AML-193 (cell line): ENCODE data around the gene KIF4A.
"Not testable (repeated sequence)": the region's sequence is repeated elsewhere in the genome, so short reads cannot be mapped to it uniquely, and the experiment has no call there.

Experiments used
- DNase-seq, 2 experiments: peaks; one replicate each; lab custom pipeline; 2025; lab: John Stamatoyannopoulos, UW

Gene KIF4A, protein sequence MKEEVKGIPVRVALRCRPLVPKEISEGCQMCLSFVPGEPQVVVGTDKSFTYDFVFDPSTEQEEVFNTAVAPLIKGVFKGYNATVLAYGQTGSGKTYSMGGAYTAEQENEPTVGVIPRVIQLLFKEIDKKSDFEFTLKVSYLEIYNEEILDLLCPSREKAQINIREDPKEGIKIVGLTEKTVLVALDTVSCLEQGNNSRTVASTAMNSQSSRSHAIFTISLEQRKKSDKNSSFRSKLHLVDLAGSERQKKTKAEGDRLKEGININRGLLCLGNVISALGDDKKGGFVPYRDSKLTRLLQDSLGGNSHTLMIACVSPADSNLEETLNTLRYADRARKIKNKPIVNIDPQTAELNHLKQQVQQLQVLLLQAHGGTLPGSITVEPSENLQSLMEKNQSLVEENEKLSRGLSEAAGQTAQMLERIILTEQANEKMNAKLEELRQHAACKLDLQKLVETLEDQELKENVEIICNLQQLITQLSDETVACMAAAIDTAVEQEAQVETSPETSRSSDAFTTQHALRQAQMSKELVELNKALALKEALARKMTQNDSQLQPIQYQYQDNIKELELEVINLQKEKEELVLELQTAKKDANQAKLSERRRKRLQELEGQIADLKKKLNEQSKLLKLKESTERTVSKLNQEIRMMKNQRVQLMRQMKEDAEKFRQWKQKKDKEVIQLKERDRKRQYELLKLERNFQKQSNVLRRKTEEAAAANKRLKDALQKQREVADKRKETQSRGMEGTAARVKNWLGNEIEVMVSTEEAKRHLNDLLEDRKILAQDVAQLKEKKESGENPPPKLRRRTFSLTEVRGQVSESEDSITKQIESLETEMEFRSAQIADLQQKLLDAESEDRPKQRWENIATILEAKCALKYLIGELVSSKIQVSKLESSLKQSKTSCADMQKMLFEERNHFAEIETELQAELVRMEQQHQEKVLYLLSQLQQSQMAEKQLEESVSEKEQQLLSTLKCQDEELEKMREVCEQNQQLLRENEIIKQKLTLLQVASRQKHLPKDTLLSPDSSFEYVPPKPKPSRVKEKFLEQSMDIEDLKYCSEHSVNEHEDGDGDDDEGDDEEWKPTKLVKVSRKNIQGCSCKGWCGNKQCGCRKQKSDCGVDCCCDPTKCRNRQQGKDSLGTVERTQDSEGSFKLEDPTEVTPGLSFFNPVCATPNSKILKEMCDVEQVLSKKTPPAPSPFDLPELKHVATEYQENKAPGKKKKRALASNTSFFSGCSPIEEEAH

DNA sequence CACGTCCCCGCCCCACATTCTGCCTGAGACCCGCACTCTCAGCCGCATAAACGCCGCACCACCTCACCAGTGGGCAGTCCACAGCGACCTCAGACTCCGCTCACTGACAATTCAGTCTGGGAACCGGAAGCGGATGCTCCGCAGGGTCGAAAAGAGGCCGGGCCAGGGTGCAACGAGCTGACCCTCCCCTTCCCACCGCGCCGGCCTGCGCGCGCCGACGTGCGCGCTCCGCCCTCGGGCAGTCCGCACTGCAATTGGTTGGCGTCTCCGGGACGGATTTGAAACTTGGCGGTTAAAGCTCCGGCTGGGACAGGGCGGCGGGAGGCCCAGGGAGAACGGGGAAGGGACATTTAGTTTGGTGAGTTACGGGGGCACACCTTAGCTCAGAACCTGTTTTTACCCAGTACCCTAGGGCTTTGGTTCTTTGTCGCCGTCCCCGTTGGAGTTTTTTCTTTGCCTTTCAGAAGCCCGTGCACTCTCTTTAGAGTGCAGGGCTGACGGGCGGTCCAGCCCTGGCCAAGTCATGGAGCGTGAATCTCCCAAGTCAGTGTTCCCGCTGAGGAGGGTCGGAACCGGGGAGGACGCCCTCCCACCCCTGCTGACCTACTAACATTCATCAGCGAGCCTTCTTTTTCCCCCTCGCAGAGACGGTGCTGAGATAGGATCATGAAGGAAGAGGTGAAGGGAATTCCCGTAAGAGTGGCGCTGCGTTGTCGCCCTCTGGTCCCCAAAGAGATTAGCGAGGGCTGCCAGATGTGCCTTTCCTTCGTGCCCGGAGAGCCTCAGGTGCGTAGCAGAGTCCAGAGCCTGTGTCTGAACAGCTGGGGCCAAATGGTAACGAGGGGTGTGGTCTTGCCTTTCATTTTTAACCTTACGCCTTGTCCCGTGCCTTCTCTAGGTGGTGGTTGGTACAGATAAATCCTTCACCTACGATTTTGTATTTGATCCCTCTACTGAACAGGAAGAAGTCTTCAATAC lies at the start of gene KIF4A, which contains the start of gene PDZD11:
Gene KIF4A, plus strand, starts transcription at position 312 of the 978 bp plus-strand sequence. Its CDS starts 355 bp downstream, at position 667.
Gene PDZD11, minus strand, starts transcription at position 135 of the 978 bp plus-strand sequence. CDS start 586 bp downstream, outside the sequence.
- DNase-seq = peak; percentile 55 to 66

DNA sequence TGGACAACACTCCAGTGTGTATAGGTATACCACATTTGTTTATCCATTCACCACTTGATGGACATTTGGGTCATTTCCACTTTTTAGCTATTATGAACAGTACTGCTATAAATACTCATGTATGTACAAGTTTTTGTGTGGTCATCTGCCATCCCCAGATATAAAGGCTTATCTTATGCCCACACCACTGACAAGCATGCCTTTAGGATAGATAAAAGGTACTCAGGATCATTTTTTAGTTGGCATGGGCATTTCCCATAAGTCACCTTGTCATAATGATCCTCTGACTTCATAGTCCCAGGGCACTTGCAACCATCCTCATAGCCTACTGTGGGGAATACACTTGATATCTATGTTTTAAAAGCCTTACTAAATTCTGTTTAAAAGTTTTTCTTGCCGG lies 49.2 kb upstream of the KIF4A start:
- no peak for DNase-seq

DNA sequence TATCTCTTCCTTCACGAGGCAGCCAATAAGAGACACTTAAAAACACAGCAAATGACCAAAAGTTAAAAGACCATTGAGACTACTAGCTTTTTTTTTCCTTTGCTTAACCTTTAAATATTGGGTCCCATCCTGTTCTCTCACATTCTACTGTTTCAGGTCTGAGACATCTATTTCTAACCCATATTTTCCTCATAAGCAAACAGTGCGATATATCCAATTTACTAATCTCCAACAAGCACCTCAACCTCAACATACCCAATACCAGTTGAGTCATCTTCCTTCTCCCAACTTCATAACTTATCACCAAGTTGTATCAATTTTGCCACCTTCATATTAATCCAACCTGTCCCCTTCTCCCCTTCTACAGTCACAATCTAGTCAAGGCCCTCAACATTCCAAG lies 48.4 kb upstream of the KIF4A start:
- DNase-seq = no peak

DNA sequence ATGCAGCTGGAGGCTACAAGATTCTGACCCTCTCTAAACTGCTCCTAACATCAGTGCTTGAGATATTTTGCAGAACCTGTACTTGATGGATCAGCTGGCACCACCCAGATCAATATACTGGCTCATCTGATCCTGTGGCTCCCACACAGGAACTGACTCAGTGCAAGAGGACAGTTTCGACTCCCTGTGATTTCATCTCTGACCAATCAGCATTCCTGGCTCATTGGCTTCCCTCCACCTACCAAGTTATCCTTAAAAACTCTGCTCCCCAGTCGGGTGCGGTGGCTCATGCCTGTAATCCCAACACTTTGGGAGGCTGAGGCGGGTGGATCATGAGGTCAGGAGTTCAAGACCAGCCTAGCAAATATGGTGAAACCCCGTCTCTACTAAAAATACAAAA lies 46.3 kb upstream of the KIF4A start:
- not testable (repeated sequence) for DNase-seq

DNA sequence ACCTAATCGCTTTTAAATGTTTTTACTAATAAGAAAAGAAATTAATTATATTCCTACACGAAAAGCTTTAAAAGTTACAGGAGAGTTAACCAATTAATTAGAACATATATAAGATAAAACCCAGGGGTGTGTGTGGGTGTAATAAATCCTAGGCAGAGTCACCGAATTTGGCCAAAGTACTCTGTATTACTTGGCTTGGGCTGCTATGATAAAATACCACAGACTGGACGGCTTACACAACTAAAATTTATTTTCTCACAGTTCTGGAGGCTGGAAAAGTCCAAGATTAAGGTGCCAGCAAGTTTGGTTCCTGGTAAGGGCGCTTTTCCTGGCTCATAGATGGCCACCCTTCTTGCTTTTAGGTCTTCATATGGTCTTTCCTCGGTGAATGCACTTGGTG lies 45.0 kb upstream of the KIF4A start:
- no peak for DNase-seq

DNA sequence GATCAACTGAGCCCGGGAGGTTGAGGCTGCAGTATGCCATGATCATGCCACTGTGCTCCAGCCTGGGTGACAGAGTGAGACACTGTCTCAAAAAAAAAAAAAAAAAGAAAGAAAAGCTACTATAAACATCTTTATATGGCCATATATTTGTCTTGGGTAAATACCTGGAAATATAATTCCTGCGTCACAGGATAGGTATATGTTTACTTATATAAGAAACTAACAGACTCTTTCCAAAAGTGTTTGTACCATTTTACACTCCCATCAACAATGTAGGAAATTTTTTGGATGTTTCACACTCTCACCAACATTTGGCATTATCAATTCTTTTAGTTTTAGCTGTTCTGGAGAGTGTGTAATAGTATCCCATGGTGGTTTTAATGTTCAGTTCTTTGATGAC lies 42.7 kb upstream of the KIF4A start:
- no peak for DNase-seq

DNA sequence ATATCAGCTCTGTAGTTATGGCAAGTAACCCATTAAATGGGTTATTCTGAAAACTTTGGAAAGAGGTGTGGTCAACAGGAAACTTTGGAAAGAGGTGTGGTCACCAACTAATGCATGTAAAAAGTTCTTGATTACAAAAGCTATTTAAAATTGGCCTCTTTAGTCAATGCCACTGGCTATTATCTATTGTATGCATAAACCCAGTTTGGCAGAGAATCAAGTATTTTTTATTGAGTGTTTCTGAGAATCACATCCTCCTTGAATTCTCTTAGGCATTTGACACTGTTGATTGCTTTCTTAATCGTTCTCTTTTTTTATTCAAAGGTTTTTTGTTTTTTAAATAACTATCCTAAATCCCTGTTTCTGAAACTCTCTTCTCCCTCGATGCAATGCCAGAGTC lies 37.4 kb upstream of the KIF4A start:
- no peak for DNase-seq

DNA sequence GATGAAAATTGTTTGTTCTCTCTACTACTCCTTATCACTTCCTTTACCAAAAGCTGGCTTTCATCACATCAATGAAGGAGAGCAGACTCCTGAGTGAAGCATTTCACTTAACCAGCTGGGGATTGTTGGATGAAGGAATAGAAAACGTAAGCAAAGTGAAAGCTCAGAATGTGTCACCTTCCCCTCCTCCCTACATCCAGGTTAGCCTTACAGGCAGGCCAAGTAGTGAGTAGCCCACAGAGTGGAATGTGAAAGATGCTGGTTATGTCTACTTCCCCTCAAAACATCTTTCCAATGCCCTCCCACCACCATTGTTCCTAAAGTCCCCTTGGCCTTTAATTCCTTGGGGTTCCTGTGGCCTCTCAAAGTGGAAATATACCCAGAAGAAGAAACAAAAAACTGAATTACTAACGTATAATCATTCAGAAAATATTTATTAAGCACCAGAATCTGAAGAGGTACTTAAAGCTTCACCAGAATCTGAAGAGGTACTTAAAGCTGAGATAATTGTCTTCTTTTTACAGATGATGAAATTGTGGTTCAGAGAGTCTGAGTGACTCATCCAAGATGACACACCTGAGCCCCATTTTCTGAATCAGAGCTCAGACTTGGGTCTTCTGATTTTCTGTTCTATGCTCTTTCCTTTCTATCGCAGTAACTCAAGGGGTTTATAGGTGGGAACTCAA lies 36.4 kb upstream of the KIF4A start:
- no peak for DNase-seq

DNA sequence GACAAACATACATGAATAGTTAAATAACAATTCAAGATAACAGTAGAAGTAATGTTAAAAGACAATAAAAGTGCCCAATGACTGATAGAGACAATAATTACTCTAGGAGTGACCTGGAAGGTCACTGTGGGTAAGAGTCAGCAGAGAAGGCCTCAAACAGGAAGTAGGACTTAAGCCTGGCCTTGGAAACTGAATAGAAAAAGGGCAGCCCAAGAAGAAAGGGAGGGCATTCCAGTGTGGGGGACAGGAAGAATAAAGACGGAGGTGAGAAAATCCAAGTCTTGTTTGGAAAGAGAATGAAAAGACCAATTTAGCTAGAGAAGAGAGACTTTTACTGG lies 35.9 kb upstream of the KIF4A start:
- no peak for DNase-seq

DNA sequence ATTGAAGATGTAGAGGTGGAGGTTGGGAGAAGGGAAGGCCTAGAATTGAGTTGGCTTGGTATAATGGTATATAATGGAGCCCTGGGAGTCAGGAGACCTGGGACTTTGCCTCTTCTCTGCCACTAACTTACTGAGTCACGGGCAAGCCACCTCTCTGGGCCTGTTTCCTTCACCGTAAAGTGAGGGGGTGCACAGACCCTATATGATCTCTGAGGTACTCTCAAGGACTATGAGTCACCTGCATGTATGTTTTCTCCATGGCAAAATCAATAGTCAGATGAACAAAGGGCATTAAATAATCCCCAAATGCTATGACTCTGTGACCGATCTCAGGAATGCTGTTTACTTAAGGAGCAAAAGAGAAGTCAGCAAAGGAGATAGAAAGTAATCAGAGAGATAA lies 35.0 kb upstream of the KIF4A start:
- no peak for DNase-seq

DNA sequence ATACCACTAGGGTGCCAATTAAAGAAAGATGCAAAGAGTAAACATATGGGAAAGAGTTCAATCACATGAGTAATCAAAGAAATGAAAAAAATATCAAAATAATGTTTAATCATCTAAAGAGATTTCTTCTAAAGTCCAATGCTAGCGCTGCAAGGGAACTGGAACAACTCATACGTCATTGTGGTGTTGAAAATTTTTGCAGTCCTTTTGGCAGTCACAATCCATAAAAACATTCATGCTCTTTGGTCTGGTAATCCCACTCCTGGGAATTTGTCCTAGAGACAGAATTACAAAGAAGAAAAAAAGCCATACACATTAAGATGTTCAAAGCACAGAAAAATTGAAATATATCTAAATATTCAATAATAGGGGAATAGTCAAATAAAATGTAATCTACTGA lies 34.5 kb upstream of the KIF4A start:
- DNase-seq = no peak

DNA sequence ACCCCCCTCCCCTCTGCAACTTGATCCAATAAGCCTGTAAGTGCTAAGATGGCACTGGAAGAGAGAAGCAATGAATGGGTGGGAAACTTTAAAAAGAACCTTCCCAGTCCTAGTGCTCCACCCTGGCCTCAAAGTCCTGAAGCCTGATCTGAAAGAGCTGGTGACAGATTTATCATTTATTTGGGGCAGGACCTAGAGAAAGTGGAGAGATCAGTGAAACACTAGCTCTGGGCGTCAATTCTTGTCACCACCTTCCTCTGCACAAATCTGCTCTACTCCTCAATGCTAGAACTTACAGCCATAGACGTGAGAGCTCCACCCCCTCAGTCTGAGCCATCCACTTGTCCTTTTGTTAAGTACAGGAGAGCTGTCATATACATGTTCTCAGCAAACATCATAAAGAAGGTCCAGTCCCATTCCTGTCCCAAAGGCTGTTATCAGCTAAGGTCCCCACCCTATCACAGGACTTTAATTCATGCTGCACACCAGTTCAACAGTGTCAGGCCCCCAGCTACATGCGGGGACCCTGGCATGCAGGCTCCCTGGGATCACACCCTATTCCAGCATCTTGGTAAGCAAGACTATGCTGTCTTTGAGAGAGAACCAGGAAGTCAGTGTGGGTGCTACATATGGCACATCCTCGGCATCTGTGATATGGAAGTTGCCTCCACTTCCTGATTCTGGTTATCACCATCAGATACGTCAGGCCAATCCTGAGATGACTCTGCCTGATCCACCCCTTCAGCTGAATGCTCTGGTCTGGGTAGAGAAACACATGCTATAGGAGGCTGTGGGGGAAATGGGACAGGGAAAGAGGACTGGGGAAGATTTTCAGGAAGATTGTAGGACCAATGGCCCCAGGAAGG lies 32.2 kb upstream of the KIF4A start:
- no peak for DNase-seq

DNA sequence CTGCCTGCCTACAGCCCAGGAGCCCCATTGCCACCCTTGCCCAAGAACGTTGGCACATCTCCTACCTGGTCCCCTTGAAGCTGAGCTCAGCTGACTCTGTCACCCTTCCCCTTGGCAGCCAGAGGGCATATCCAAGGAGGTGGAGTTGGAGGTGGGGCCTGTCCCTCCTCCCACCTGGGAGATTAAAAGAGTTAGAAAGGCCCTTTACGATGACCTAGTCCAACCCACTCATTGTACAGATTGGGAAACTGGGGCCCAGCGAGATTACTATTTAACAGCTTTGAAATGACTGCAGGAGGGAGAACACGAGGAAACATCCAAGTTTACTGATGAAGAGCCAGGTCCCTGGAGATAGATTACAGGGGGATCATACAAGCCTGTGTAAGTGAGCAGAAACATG lies 29.8 kb upstream of the KIF4A start, which contains the start of gene P2RY4:
Gene P2RY4, minus strand, starts transcription at position 101 of the 400 bp plus-strand sequence. CDS start 580 bp downstream, outside the sequence.
- DNase-seq = no peak

DNA sequence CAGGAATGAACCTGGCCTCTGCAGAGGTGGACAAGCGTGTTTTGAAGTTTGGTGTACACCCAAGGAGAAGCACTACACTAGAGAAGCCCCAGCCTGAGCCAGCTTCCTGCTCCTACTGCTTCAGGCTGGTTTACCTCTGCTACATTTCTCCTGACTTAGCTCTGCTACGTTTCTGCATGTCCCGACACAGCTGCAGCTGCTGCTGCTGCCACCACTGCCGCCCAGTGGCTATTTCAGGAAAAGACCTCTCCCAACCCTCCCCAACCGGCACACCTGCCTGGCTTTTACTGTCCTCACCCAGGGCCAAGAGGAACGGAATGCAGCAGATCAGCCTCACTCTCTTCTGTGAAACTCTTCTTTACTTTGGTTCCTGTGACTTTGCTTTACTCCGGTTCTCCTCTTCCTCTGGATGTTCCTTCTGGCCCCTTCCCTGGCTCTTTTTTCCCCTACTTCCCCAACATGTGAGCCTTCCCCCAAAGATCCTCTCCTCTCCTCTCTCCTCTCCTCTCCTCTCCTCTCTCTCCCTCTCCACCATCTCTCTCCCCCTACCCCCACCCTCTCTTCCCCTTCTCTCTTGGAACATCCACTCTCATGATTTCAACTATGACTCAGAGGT lies 26.8 kb upstream of the KIF4A start:
- no peak for DNase-seq

DNA sequence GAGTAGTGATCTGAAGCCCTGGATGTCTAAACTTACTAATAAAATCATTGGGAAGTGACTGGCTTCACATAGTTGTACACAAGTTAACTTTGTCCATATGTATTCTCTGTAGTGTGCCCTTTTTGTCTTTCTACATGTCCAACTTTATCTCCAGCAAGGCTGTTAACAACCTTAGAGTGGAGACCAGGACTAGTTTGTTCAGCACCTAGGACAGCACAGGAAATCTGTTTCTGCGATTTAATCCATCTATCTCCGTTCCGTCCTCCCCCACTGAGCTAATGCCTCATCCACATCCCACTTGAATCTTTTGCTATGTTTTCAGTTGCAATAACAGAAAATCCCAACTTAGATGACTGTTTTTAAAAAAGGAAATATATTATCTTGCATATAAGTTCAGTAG lies 25.1 kb upstream of the KIF4A start:
- DNase-seq = no peak

DNA sequence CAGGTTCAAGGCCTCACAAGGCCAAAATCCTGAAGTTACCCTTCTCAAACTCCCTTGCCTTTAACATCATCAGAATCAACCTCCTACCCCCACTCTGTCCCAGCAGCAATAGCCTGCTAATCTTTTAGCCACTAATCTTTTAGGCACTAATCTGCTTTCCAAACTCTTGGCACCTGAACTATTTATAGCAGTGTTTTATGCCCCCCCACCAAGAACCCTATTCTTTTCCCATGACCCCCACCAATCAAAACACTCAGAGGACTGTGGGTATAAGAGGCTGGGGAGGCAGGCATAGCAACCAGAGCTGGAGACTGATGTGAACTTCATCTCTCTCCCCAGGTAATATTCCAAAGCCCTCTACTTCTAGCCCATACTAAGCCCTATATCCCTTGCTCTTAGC lies 21.9 kb upstream of the KIF4A start, which contains the start of gene ARR3:
Gene ARR3, plus strand, starts transcription at position 301 of the 400 bp plus-strand sequence. CDS start 1,052 bp downstream, outside the sequence.
- no peak for DNase-seq

DNA sequence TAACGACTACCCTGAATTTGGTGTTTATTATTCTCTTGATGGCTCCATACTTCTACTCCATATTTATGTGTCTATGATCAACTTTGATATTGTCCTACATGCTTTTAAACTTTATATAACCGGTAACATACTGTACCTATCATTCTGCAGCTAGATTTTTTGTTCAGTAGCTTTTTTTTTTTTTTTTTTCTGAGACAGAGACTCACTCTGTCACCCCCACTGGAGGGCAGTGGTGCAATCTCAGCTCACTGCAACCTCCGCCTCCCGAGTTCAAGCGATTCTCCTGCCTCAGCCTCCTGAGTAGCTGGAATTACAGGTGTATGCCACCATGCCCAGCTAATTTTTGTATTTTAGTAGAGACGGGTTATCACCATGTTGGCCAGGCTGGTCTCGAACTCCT lies 15.9 kb upstream of the KIF4A start:
- not testable (repeated sequence) for DNase-seq

DNA sequence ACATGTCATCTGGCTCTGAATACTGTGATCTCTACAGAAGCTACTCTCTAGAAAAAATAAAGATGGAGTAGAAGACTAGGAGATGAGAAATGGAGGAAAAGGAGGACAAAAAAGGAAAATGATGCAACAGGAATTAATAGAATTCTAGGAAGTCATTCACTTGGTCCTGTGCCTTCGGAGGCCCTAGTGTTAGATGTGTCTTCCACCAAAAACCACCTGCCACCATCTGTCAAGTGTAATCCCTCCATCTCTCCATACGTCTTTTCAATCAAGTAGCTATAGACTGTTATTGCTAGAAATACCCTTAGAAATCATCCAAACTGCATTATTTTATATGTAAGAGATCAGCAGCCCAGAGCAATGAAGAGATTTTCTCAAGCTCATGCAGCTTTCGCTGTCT lies 10.8 kb upstream of the KIF4A start:
- DNase-seq = no peak

DNA sequence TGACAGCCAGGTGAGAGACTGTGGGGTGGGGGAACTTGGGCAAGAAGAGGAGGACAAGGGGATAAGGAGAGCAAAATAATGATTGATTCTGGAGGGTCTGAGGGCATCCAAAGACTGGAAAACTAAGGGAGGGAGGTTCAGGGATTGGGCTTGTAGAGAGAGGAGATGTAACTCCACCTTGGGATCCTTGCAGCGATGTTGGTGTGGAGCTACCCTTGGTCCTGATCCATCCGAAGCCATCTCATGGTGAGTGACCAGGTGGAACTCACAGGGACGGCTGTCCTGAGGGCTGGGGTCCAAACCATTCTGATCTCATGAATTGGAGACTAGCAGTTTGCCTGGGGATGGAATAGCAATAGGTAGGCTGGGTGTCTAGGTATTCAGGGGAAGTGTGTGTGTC lies 9.3 kb upstream of the KIF4A start:
- DNase-seq = no peak
